WTC11 (cell line): ENCODE results near the gene MAP3K14.

Source experiments
- CTCF ChIP-seq: fragments of 200-600 bp; IDR thresholded peaks from 2 replicates; pipeline ENCODE4 v1.8.0; 2022; ENCODE audit warnings: antibody characterized with exemption
- HMGA2 ChIP-seq: fragments of 250-450 bp; sonication (Bioruptor Pico); IDR thresholded peaks from 2 replicates; pipeline ENCODE4 v1.4.0; 2021; ENCODE audit warnings: mild to moderate bottlenecking, moderate library complexity
- IRF2 ChIP-seq: sonication (generic); formaldehyde crosslinking; IDR thresholded peaks from 2 replicates; pipeline ENCODE4 v1.8.0; 2022; ENCODE audit warnings: low read depth, missing genetic modification reagents, borderline replicate concordance
- MAX ChIP-seq: sonication (generic); formaldehyde crosslinking; IDR thresholded peaks from 2 replicates; pipeline ENCODE4 v1.8.0; 2022; ENCODE audit warnings: mild to moderate bottlenecking, missing genetic modification reagents
- SP1 ChIP-seq: sonication (generic); formaldehyde crosslinking; conservative IDR thresholded peaks from 2 replicates; pipeline ENCODE4 v1.8.1; 2022; ENCODE audit warnings: missing genetic modification reagents
- ZNF138 ChIP-seq: sonication (generic); formaldehyde crosslinking; conservative IDR thresholded peaks from 2 replicates; pipeline ENCODE4 v1.8.1; 2022; ENCODE audit warnings: mild to moderate bottlenecking, moderate library complexity, missing genetic modification reagents
- TF ChIP-seq, protein P1 (sequence below): sonication (generic); formaldehyde crosslinking; IDR thresholded peaks from 2 replicates; pipeline ENCODE4 v1.8.1; 2022; ENCODE audit warnings: mild to moderate bottlenecking, moderate library complexity, missing genetic modification reagents
- TF ChIP-seq, protein P2 (sequence below): sonication (generic); formaldehyde crosslinking; IDR thresholded peaks from 2 replicates; pipeline ENCODE4 v1.8.0; 2022; ENCODE audit warnings: mild to moderate bottlenecking, missing genetic modification reagents
- TF ChIP-seq, protein P3 (sequence below): sonication (generic); formaldehyde crosslinking; IDR thresholded peaks from 2 replicates; pipeline ENCODE4 v1.8.1; 2023; ENCODE audit warnings: mild to moderate bottlenecking, missing genetic modification reagents, moderate library complexity
- TF ChIP-seq, protein P4 (sequence below): sonication (generic); formaldehyde crosslinking; IDR thresholded peaks from 2 replicates; pipeline ENCODE4 v1.8.1; 2022; ENCODE audit warnings: mild to moderate bottlenecking, missing genetic modification reagents, moderate library complexity, borderline replicate concordance

- TF ChIP-seq IRF2 (CRISPR knock-in tag) = no peak
- TF ChIP-seq, protein P1, sequence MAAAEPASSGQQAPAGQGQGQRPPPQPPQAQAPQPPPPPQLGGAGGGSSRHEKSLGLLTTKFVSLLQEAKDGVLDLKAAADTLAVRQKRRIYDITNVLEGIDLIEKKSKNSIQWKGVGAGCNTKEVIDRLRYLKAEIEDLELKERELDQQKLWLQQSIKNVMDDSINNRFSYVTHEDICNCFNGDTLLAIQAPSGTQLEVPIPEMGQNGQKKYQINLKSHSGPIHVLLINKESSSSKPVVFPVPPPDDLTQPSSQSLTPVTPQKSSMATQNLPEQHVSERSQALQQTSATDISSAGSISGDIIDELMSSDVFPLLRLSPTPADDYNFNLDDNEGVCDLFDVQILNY (CRISPR knock-in tag) = no peak
- no peak for TF ChIP-seq ZNF138 (CRISPR knock-in tag)
- TF ChIP-seq, protein P2, sequence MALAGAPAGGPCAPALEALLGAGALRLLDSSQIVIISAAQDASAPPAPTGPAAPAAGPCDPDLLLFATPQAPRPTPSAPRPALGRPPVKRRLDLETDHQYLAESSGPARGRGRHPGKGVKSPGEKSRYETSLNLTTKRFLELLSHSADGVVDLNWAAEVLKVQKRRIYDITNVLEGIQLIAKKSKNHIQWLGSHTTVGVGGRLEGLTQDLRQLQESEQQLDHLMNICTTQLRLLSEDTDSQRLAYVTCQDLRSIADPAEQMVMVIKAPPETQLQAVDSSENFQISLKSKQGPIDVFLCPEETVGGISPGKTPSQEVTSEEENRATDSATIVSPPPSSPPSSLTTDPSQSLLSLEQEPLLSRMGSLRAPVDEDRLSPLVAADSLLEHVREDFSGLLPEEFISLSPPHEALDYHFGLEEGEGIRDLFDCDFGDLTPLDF (CRISPR knock-in tag) = no peak
- TF ChIP-seq, protein P3, sequence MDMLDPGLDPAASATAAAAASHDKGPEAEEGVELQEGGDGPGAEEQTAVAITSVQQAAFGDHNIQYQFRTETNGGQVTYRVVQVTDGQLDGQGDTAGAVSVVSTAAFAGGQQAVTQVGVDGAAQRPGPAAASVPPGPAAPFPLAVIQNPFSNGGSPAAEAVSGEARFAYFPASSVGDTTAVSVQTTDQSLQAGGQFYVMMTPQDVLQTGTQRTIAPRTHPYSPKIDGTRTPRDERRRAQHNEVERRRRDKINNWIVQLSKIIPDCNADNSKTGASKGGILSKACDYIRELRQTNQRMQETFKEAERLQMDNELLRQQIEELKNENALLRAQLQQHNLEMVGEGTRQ (CRISPR knock-in tag) = no peak
- no peak for TF ChIP-seq MAX (CRISPR knock-in tag)
- TF ChIP-seq, protein P4, sequence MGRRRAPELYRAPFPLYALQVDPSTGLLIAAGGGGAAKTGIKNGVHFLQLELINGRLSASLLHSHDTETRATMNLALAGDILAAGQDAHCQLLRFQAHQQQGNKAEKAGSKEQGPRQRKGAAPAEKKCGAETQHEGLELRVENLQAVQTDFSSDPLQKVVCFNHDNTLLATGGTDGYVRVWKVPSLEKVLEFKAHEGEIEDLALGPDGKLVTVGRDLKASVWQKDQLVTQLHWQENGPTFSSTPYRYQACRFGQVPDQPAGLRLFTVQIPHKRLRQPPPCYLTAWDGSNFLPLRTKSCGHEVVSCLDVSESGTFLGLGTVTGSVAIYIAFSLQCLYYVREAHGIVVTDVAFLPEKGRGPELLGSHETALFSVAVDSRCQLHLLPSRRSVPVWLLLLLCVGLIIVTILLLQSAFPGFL = no peak
- TF ChIP-seq HMGA2 (CRISPR knock-in tag) = no peak
- TF ChIP-seq SP1 (CRISPR knock-in tag) = no peak
- TF ChIP-seq CTCF = no peak
Measured at GRCh38 chr17:45271603-45272002, 45.2 kb downstream of the MAP3K14 start.
